GM23338 (cell line): ENCODE measurements around the gene NCKAP5.

ENCODE experiments used
- EZH2 ChIP-seq: fragments of 200-600 bp; sonication (generic); IDR thresholded peaks from one replicate; pipeline ENCODE4 v1.8.0; 2017; ENCODE audit warnings: antibody characterized with exemption, mild to moderate bottlenecking, low read depth; ENCODE audit not compliant: unreplicated experiment
- EZH2phosphoT487 ChIP-seq: fragments of 200-600 bp; sonication (generic); IDR thresholded peaks from one replicate; pipeline ENCODE4 v1.8.1; 2018; ENCODE audit warnings: antibody characterized with exemption; ENCODE audit not compliant: unreplicated experiment
- JUNB ChIP-seq: IDR thresholded peaks from one replicate; pipeline ENCODE4 v1.6.1; 2016; ENCODE audit warnings: antibody characterized with exemption; ENCODE audit not compliant: unreplicated experiment
- POLR2AphosphoS5 ChIP-seq: IDR thresholded peaks from 2 replicates; pipeline ENCODE4 v1.6.1; 2016; ENCODE audit warnings: antibody characterized with exemption, low read depth
- ZNF114 ChIP-seq: fragments of 250-450 bp; sonication (Bioruptor Pico); IDR thresholded peaks from 2 replicates; pipeline ENCODE4 v1.5.0; 2020; ENCODE audit warnings: mild to moderate bottlenecking, moderate library complexity
- ZNF331 ChIP-seq: fragments of 250-450 bp; sonication (Bioruptor Pico); IDR thresholded peaks from 2 replicates; pipeline ENCODE4 v1.5.0; 2020; ENCODE audit warnings: low read depth, mild to moderate bottlenecking, moderate library complexity
- TF ChIP-seq, protein P1 (sequence below), 2 experiments: fragments of 200-600 bp in 1 of 2; sonication (generic) in 1 of 2; conservative IDR thresholded peaks; 2 replicates each; pipeline versions ENCODE4 v1.5.1 to v1.6.1; 2016 to 2017; ENCODE audit warnings: antibody characterized with exemption in 2 of 2, low read depth in 2 of 2, mild to moderate bottlenecking in 2 of 2, moderate library complexity in 1 of 2

DNA sequence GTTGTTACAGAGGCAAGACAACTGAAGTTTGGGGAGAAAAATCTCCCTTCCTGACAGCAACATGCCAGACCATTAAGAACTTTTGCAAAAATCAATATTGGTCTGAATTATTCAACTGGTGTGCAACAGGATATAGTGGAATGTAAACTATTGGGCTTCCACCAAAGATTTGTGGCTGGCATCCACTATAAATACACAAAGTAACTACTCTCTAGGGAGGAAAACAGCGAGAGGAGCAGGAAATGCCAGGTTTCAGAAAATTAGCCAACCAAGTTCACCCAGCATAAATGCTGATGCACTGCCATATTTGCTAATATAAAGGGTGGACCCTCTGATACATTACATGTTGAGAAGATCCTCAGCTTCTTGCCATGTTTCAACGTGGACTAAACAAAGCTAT is 630.6 kb downstream of the NCKAP5 start:
- TF ChIP-seq, protein P1, sequence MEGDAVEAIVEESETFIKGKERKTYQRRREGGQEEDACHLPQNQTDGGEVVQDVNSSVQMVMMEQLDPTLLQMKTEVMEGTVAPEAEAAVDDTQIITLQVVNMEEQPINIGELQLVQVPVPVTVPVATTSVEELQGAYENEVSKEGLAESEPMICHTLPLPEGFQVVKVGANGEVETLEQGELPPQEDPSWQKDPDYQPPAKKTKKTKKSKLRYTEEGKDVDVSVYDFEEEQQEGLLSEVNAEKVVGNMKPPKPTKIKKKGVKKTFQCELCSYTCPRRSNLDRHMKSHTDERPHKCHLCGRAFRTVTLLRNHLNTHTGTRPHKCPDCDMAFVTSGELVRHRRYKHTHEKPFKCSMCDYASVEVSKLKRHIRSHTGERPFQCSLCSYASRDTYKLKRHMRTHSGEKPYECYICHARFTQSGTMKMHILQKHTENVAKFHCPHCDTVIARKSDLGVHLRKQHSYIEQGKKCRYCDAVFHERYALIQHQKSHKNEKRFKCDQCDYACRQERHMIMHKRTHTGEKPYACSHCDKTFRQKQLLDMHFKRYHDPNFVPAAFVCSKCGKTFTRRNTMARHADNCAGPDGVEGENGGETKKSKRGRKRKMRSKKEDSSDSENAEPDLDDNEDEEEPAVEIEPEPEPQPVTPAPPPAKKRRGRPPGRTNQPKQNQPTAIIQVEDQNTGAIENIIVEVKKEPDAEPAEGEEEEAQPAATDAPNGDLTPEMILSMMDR (conservative IDR thresholded peaks at IDR 0.05; ENCODE audit: low read depth in 2 of 2), result no peak
- TF ChIP-seq POLR2AphosphoS5 (no peak), EZH2 (no peak), EZH2phosphoT487 (no peak), ZNF331 (CRISPR knock-in tag) (no peak), JUNB (no peak), ZNF114 (CRISPR knock-in tag) (no peak)
